ENCODE results near the gene GMEB1. TPM values are rescaled to one million over a fixed set of nuclear protein-coding genes. Genes with fewer than 3 reads are reported as not detected.
"Not testable (repeated sequence)": the region's sequence is repeated elsewhere in the genome, so short reads cannot be mapped to it uniquely, and the experiment has no call there.

The GMEB1 gene
- total and polyA plus RNA-seq, 7 donors, result 5.3 to 12.8 (median 10.9) TPM

DNA sequence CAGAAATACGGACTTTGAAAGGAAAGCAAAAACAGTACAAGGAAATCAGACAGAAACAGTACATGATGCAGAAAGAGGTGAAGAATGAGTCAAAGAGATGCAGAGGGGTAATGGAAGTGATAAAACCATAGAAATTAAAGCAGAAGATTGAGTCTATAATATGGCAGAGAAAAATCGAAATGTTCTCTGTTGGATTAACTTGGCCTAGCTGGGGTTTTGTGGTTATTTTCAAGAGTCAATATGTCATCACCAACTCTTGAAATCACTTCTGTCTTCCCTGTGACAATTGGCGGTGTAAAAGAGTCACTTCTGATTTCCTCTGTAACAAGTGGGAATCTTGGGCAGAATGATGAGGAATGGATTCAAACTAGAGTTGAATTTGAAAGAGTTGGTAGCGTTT, 75.6 kb downstream of the GMEB1 start:
- TF ChIP-seq, protein P1, sequence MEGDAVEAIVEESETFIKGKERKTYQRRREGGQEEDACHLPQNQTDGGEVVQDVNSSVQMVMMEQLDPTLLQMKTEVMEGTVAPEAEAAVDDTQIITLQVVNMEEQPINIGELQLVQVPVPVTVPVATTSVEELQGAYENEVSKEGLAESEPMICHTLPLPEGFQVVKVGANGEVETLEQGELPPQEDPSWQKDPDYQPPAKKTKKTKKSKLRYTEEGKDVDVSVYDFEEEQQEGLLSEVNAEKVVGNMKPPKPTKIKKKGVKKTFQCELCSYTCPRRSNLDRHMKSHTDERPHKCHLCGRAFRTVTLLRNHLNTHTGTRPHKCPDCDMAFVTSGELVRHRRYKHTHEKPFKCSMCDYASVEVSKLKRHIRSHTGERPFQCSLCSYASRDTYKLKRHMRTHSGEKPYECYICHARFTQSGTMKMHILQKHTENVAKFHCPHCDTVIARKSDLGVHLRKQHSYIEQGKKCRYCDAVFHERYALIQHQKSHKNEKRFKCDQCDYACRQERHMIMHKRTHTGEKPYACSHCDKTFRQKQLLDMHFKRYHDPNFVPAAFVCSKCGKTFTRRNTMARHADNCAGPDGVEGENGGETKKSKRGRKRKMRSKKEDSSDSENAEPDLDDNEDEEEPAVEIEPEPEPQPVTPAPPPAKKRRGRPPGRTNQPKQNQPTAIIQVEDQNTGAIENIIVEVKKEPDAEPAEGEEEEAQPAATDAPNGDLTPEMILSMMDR (IDR thresholded peaks at IDR 0.05), result no peak
- Histone ChIP-seq H3K9me3 (no peaks in the 10 kb centered on the region), H3K4me1 (peaks cover 52% of the 10 kb centered on the region), H3K4me3 (peak overlapping the region; percentile 36), H3K36me3 (ENCODE audit: insufficient read depth in 1 of 2, low read depth in 1 of 2) (peaks cover 8 to 85% of the 10 kb centered on the region in 2 donors), H3K27me3 (ENCODE audit: insufficient read depth in 3 of 3, low read length in 2 of 3) (no peaks in the 10 kb centered on the region), H3K27ac (no peak overlapping the region)
- DNase-seq (no peak), ATAC-seq (no peak)
- WGBS, 3 donors, result 81 to 85% (median 83%) methylated on average over 4 of the region's 4 CpGs
- intact Hi-C loops (cut with DNase I), result no loop called here

- Histone ChIP-seq H3K27me3 (ENCODE audit: insufficient read depth in 3 of 3, low read length in 2 of 3) (no peaks in the 10 kb centered on the region), H3K4me1 (peaks cover 48% of the 10 kb centered on the region), H3K4me3 (peak overlapping the region; percentile 30), H3K36me3 (ENCODE audit: insufficient read depth in 1 of 2, low read depth in 1 of 2) (peaks cover 8 to 70% of the 10 kb centered on the region in 2 donors), H3K9me3 (no peaks in the 10 kb centered on the region), H3K27ac (no peak overlapping the region)
- TF ChIP-seq, protein P1 (IDR thresholded peaks at IDR 0.05), result no peak
- ATAC-seq (no peak), DNase-seq (no peak)
- intact Hi-C loops (cut with DNase I), result no loop called here
- 94 to 97% (median 96%) methylated on average over 6 of the region's 6 CpGs for WGBS, 3 donors
Measured at GRCh38 chr1:28745653-28746173, 77.1 kb downstream of the GMEB1 start.

DNA sequence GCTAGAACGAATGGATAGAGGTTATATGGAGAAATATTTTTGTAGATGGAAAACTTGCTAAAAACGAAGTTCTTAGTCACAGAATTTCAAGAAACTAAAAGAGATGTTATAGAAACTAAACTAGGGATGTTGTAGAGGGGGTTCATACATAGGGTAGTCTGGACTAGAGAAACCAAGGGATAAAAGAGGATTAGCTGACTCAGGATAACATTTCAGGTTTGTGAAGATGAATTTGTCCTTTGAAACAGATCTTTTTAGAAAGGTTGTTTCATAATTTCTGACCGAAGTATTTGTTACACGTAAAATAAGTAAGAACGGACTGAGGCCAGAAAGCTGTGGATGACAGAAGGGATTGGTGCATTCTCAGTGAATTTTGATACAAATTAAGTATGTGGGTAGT, 81.7 kb downstream of the GMEB1 start:
- H3K4me1 ChIP-seq, result peaks cover 80% of the 10 kb centered on the region
- TF ChIP-seq, protein P1 (IDR thresholded peaks at IDR 0.05), result no peak
- no peaks in the 10 kb centered on the region for H3K27me3 ChIP-seq (ENCODE audit: insufficient read depth in 3 of 3, low read length in 2 of 3)
- 63 to 77% (median 71%) methylated on average over 5 of the region's 5 CpGs for WGBS, 3 donors
- no peak for ATAC-seq
- no peaks in the 10 kb centered on the region for H3K9me3 ChIP-seq
- H3K36me3 ChIP-seq (ENCODE audit: insufficient read depth in 1 of 2, low read depth in 1 of 2), result peaks cover 0 to 34% of the 10 kb centered on the region in 2 donors
- intact Hi-C loops (cut with DNase I), result no loop called here
- DNase-seq, result no peak
- no peak overlapping the region for H3K4me3 ChIP-seq
- no peak overlapping the region for H3K27ac ChIP-seq

GRCh38 chr1:28750771-28751294, 82.2 kb downstream of the GMEB1 start:
- H3K9me3 ChIP-seq; H3K27ac ChIP-seq; DNase-seq; intact Hi-C loops (cut with DNase I); ATAC-seq; H3K4me3 ChIP-seq; H3K27me3 ChIP-seq (ENCODE audit: insufficient read depth in 3 of 3, low read length in 2 of 3): not testable (repeated sequence)
- peaks cover 0 to 29% of the 10 kb centered on the region in 2 donors for H3K36me3 ChIP-seq (ENCODE audit: insufficient read depth in 1 of 2, low read depth in 1 of 2)
- WGBS, 3 donors, result 81 to 88% (median 86%) methylated on average over 7 to 8 of the region's 8 CpGs
- peaks cover 84% of the 10 kb centered on the region for H3K4me1 ChIP-seq

DNA sequence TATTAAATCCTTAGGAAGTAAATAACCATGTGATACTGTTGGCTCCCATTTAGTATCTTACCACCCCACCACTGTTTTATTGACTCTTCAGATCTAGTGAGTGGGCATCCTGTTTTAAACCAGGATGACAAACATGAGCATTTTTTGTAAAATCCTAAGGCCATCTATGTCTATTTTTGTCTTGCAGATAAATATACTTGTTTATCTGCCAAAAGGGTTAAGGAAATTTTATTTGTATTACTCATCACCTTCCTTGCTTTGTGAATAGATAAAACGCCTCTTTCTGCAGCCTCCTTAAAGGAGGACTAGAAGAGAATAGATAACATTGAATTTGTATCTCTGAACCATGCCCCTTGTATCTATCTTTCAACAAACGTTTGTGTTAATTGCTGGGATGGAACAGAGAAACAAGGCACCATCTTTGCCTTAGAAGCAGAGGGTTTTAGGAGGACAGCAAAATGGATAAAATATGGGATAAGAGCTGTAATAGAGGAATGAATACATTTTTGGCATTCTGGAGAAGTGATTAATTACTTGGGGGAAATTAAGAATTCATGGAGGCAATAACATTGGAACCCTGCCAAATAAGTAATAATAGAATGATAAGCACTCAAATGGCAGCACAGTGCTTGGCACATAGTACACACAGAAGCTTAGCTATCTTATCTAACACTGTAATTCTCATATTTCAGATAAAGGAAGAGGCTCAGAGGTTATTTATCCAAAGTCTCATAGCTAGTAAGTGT, 82.9 kb downstream of the GMEB1 start:
- H3K36me3 ChIP-seq (ENCODE audit: insufficient read depth in 1 of 2, low read depth in 1 of 2), result peaks cover 0 to 25% of the 10 kb centered on the region in 2 donors
- TF ChIP-seq, protein P1 (IDR thresholded peaks at IDR 0.05), result no peak
- no peaks in the 10 kb centered on the region for H3K27me3 ChIP-seq (ENCODE audit: insufficient read depth in 3 of 3, low read length in 2 of 3)
- no peaks in the 10 kb centered on the region for H3K9me3 ChIP-seq
- ATAC-seq (no peak), DNase-seq (no peak)
- intact Hi-C loops (cut with DNase I), result no loop called here
- peaks cover 84% of the 10 kb centered on the region for H3K4me1 ChIP-seq
- 31 to 38% (median 31%) methylated on average over 2 of the region's 2 CpGs for WGBS, 3 donors
- no peak overlapping the region for H3K27ac ChIP-seq
- H3K4me3 ChIP-seq, result no peak overlapping the region
